Measurements from ENCODE around the gene CCSER1.

CCSER1 gene

DNA sequence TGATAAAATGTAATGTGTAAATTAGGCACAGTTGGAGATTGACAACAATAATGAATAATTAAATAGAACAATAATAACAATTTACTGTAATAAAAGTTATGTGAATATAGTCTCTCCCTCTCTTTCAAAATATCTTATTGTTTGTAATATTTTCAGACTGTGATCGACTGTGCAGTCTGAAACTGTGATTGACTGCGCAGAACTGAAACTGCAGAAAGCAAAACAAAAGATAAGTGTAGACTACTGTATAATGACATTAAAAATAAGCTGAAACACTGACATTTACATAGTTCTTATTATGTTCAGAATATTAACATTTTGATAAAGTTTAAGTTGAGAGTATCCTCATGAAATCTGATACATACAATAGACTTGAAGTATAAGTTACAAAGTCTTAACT is 371.0 kb downstream of the CCSER1 start:
- Histone ChIP-seq H2BK5ac (ENCODE audit: low read length) (no peak overlapping the region), H3K4me3 (ENCODE audit: low read length in 2 of 2) (no peak overlapping the region), H2AFZ (ENCODE audit: low read length) (no peak overlapping the region), H4K8ac (ENCODE audit: low read depth, low read length) (no peak overlapping the region), H3K23ac (ENCODE audit: low read depth, low read length, poor library complexity) (no peak overlapping the region), H3K4ac (ENCODE audit: low read length) (no peak overlapping the region), H3K18ac (ENCODE audit: low read length) (no peak overlapping the region), H3K36me3 (replicated peaks in 1 of 2; ENCODE audit: control insufficient read depth in 2 of 2, insufficient read depth in 2 of 2, low read length in 2 of 2) (no peaks in the 10 kb centered on the region), H3K27ac (replicated peaks; ENCODE audit: low read length) (no peak overlapping the region), H2BK120ac (ENCODE audit: low read depth, low read length) (no peak overlapping the region), H2BK15ac (ENCODE audit: low read length) (no peak overlapping the region), H3K9me3 (replicated peaks in 1 of 2; ENCODE audit: control insufficient read depth in 2 of 2, insufficient read depth in 1 of 2, low read depth in 1 of 2, low read length in 2 of 2) (peaks cover 2 to 4% of the 10 kb centered on the region in 2 donors), H3K14ac (ENCODE audit: low read length) (no peak overlapping the region), H3K79me1 (ENCODE audit: low read depth, low read length) (no peaks in the 10 kb centered on the region), H3K4me1 (ENCODE audit: control insufficient read depth in 2 of 2, insufficient read depth in 1 of 2, low read depth in 1 of 2, low read length in 2 of 2) (no peaks in the 10 kb centered on the region), H2AK5ac (ENCODE audit: low read depth, low read length) (no peak overlapping the region), H2BK12ac (ENCODE audit: low read length) (no peak overlapping the region), H3K27me3 (ENCODE audit: control insufficient read depth in 3 of 3, insufficient read depth in 3 of 3, low read depth in 1 of 3, low read length in 3 of 3) (no peaks in the 10 kb centered on the region), H4K91ac (ENCODE audit: low read depth, low read length, poor library complexity) (no peak overlapping the region), H3K9ac (ENCODE audit: low read depth, low read length, poor library complexity) (no peak overlapping the region), H3K4me2 (ENCODE audit: insufficient read depth, low read length, poor library complexity, severe bottlenecking) (no peak overlapping the region)
- DNase-seq (ENCODE audit: low spot score): no peak
- no CpG with 5 or more reads among the region's 2 CpGs for WGBS, 2 donors (ENCODE audit: extremely low coverage in 2 of 2, insufficient read length in 2 of 2, insufficient replicate concordance in 1 of 2)

DNA sequence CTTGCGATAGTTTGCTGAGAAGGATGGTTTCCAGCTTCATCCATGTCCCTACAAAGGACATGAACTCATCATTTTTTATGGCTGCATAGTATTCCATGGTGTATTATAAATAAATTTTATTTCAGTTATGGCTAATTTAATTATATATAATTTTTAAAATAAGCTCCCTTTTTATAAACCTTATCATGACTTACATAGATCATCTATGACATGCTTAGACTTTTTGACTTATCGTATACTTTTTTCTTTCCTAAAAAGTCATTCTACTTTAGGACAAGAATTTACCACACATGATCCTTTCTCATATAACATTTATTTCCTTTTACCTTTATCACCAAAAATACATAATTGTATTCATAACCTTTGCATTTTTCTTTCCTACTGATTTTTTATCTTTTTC is 376.5 kb downstream of the CCSER1 start:
- Histone ChIP-seq H2BK120ac (ENCODE audit: low read depth, low read length) (no peak overlapping the region), H2AK5ac (ENCODE audit: low read depth, low read length) (no peak overlapping the region), H3K4ac (ENCODE audit: low read length) (no peak overlapping the region), H2AFZ (ENCODE audit: low read length) (no peak overlapping the region), H2BK15ac (ENCODE audit: low read length) (no peak overlapping the region), H3K18ac (ENCODE audit: low read length) (no peak overlapping the region), H3K36me3 (replicated peaks in 1 of 2; ENCODE audit: control insufficient read depth in 2 of 2, insufficient read depth in 2 of 2, low read length in 2 of 2) (no peaks in the 10 kb centered on the region), H4K8ac (ENCODE audit: low read depth, low read length) (no peak overlapping the region), H4K91ac (ENCODE audit: low read depth, low read length, poor library complexity) (no peak overlapping the region), H2BK5ac (ENCODE audit: low read length) (no peak overlapping the region), H3K27ac (replicated peaks; ENCODE audit: low read length) (no peak overlapping the region), H3K9me3 (replicated peaks in 1 of 2; ENCODE audit: control insufficient read depth in 2 of 2, insufficient read depth in 1 of 2, low read depth in 1 of 2, low read length in 2 of 2) (peaks cover 10 to 20% of the 10 kb centered on the region in 2 donors), H3K4me3 (ENCODE audit: low read length in 2 of 2) (no peak overlapping the region), H3K27me3 (ENCODE audit: control insufficient read depth in 3 of 3, insufficient read depth in 3 of 3, low read depth in 1 of 3, low read length in 3 of 3) (no peaks in the 10 kb centered on the region), H3K79me1 (ENCODE audit: low read depth, low read length) (no peaks in the 10 kb centered on the region), H3K14ac (ENCODE audit: low read length) (no peak overlapping the region), H3K9ac (ENCODE audit: low read depth, low read length, poor library complexity) (no peak overlapping the region), H3K4me2 (ENCODE audit: insufficient read depth, low read length, poor library complexity, severe bottlenecking) (no peak overlapping the region), H3K23ac (ENCODE audit: low read depth, low read length, poor library complexity) (no peak overlapping the region), H3K4me1 (ENCODE audit: control insufficient read depth in 2 of 2, insufficient read depth in 1 of 2, low read depth in 1 of 2, low read length in 2 of 2) (no peaks in the 10 kb centered on the region), H2BK12ac (ENCODE audit: low read length) (no peak overlapping the region)
- WGBS, 2 donors (ENCODE audit: extremely low coverage in 2 of 2, insufficient read length in 2 of 2, insufficient replicate concordance in 1 of 2): no CpG with 5 or more reads among the region's 2 CpGs
- DNase-seq (ENCODE audit: low spot score): no peak

DNA sequence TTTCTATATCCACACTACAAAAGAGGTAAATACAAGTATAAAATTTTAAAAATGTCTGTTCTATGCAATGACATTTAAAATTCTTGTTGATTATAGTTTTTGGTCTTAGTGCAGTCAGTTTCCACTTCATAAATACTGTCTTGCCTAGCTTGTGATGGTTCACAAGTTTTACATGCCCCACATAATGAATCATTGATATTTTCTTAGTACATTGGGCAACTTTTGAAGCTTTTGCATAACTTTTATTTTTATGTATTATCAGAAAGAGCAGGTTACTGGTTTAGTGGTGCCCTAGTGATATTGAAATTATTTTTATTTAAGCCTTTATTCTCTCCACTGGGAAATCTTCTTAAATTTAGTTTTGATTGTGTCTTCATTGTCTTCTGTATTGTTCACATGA is 388.0 kb downstream of the CCSER1 start:
- Histone ChIP-seq H2AFZ (ENCODE audit: low read length) (no peak overlapping the region), H3K23ac (ENCODE audit: low read depth, low read length, poor library complexity) (no peak overlapping the region), H2BK15ac (ENCODE audit: low read length) (no peak overlapping the region), H3K4ac (ENCODE audit: low read length) (no peak overlapping the region), H3K4me2 (ENCODE audit: insufficient read depth, low read length, poor library complexity, severe bottlenecking) (no peak overlapping the region), H3K9me3 (replicated peaks in 1 of 2; ENCODE audit: control insufficient read depth in 2 of 2, insufficient read depth in 1 of 2, low read depth in 1 of 2, low read length in 2 of 2) (peaks cover 0 to 1% of the 10 kb centered on the region in 2 donors), H2BK5ac (ENCODE audit: low read length) (no peak overlapping the region), H4K91ac (ENCODE audit: low read depth, low read length, poor library complexity) (no peak overlapping the region), H3K18ac (ENCODE audit: low read length) (no peak overlapping the region), H3K79me1 (ENCODE audit: low read depth, low read length) (no peaks in the 10 kb centered on the region), H2BK12ac (ENCODE audit: low read length) (no peak overlapping the region), H4K8ac (ENCODE audit: low read depth, low read length) (no peak overlapping the region), H3K27me3 (ENCODE audit: control insufficient read depth in 3 of 3, insufficient read depth in 3 of 3, low read depth in 1 of 3, low read length in 3 of 3) (no peaks in the 10 kb centered on the region), H3K4me1 (ENCODE audit: control insufficient read depth in 2 of 2, insufficient read depth in 1 of 2, low read depth in 1 of 2, low read length in 2 of 2) (peaks cover 0 to 3% of the 10 kb centered on the region in 2 donors), H3K9ac (ENCODE audit: low read depth, low read length, poor library complexity) (no peak overlapping the region), H3K27ac (replicated peaks; ENCODE audit: low read length) (no peak overlapping the region), H3K14ac (ENCODE audit: low read length) (no peak overlapping the region), H3K4me3 (ENCODE audit: low read length in 2 of 2) (no peak overlapping the region), H3K36me3 (replicated peaks in 1 of 2; ENCODE audit: control insufficient read depth in 2 of 2, insufficient read depth in 2 of 2, low read length in 2 of 2) (no peaks in the 10 kb centered on the region), H2BK120ac (ENCODE audit: low read depth, low read length) (no peak overlapping the region), H2AK5ac (ENCODE audit: low read depth, low read length) (no peak overlapping the region)
- no peak for DNase-seq (ENCODE audit: low spot score)

DNA sequence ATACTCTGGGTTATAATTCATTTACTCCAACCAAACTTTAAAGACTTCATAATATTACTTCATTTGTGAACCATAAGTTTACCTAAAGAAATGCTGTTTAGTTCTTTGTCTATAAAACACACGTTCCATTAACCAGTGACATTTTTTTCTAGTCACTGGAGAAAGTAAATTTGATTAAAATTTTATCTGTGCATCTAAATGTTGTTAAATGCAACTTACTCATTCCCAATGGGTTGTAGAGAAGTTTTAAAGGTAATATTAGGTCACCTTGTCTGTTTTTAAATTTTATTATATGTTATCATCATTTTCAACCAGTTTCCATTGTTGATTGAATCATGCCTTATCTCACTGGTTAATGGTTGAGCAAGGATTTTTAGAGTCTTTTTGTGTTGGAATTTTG is 401.4 kb downstream of the CCSER1 start:
- Histone ChIP-seq H3K23ac (ENCODE audit: low read depth, low read length, poor library complexity) (no peak overlapping the region), H2AK5ac (ENCODE audit: low read depth, low read length) (no peak overlapping the region), H4K8ac (ENCODE audit: low read depth, low read length) (no peak overlapping the region), H3K27ac (replicated peaks; ENCODE audit: low read length) (no peak overlapping the region), H4K91ac (ENCODE audit: low read depth, low read length, poor library complexity) (no peak overlapping the region), H2BK5ac (ENCODE audit: low read length) (no peak overlapping the region), H2BK120ac (ENCODE audit: low read depth, low read length) (no peak overlapping the region), H3K9me3 (replicated peaks in 1 of 2; ENCODE audit: control insufficient read depth in 2 of 2, insufficient read depth in 1 of 2, low read depth in 1 of 2, low read length in 2 of 2) (no peaks in the 10 kb centered on the region), H3K4me1 (ENCODE audit: control insufficient read depth in 2 of 2, insufficient read depth in 1 of 2, low read depth in 1 of 2, low read length in 2 of 2) (no peaks in the 10 kb centered on the region), H3K36me3 (replicated peaks in 1 of 2; ENCODE audit: control insufficient read depth in 2 of 2, insufficient read depth in 2 of 2, low read length in 2 of 2) (no peaks in the 10 kb centered on the region), H3K79me1 (ENCODE audit: low read depth, low read length) (no peaks in the 10 kb centered on the region), H3K4me3 (ENCODE audit: low read length in 2 of 2) (no peak overlapping the region), H2BK15ac (ENCODE audit: low read length) (no peak overlapping the region), H3K4me2 (ENCODE audit: insufficient read depth, low read length, poor library complexity, severe bottlenecking) (no peak overlapping the region), H3K4ac (ENCODE audit: low read length) (no peak overlapping the region), H3K9ac (ENCODE audit: low read depth, low read length, poor library complexity) (no peak overlapping the region), H3K27me3 (ENCODE audit: control insufficient read depth in 3 of 3, insufficient read depth in 3 of 3, low read depth in 1 of 3, low read length in 3 of 3) (no peaks in the 10 kb centered on the region), H3K18ac (ENCODE audit: low read length) (no peak overlapping the region), H2AFZ (ENCODE audit: low read length) (no peak overlapping the region), H2BK12ac (ENCODE audit: low read length) (no peak overlapping the region), H3K14ac (ENCODE audit: low read length) (no peak overlapping the region)
- WGBS, 2 donors (ENCODE audit: extremely low coverage in 2 of 2, insufficient read length in 2 of 2, insufficient replicate concordance in 1 of 2): no CpG with 5 or more reads among the region's 1 CpG
- DNase-seq (ENCODE audit: low spot score): no peak
